ENCODE measurements around the gene AQP2.

GRCh38 chr12:49964849-49965624 lies 14.5 kb downstream of the AQP2 start:
- TF ChIP-seq ZFP3 (CRISPR knock-in tag; IDR thresholded peaks at IDR 0.05), result no peak
- TF ChIP-seq POU6F1 (CRISPR knock-in tag; IDR thresholded peaks at IDR 0.05; ENCODE audit: borderline replicate concordance, low read depth), result no peak
- TF ChIP-seq ISL1 (CRISPR knock-in tag; IDR thresholded peaks at IDR 0.05), result no peak
